ENCODE data around the gene FKBP11.

- TF ChIP-seq CTCF (IDR thresholded peaks at IDR 0.05; ENCODE audit: low read length): no peak
- no peak for TF ChIP-seq EZH2 (optimal IDR thresholded peaks at IDR 0.05; ENCODE audit: low read depth, low read length)
Measured at GRCh38 chr12:48952691-48953090, 27.4 kb upstream of the FKBP11 start.

Measured in MM.1S (cell line).